ENCODE results near the gene TMEM239. TPM values are rescaled to one million over a fixed set of nuclear protein-coding genes. Genes with fewer than 3 reads are reported as not detected.
"Not testable (repeated sequence)": the region's sequence is repeated elsewhere in the genome, so short reads cannot be mapped to it uniquely, and the experiment has no call there.

The TMEM239 gene
- total RNA-seq, 1 donor from 2014 or later, result not detected

DNA sequence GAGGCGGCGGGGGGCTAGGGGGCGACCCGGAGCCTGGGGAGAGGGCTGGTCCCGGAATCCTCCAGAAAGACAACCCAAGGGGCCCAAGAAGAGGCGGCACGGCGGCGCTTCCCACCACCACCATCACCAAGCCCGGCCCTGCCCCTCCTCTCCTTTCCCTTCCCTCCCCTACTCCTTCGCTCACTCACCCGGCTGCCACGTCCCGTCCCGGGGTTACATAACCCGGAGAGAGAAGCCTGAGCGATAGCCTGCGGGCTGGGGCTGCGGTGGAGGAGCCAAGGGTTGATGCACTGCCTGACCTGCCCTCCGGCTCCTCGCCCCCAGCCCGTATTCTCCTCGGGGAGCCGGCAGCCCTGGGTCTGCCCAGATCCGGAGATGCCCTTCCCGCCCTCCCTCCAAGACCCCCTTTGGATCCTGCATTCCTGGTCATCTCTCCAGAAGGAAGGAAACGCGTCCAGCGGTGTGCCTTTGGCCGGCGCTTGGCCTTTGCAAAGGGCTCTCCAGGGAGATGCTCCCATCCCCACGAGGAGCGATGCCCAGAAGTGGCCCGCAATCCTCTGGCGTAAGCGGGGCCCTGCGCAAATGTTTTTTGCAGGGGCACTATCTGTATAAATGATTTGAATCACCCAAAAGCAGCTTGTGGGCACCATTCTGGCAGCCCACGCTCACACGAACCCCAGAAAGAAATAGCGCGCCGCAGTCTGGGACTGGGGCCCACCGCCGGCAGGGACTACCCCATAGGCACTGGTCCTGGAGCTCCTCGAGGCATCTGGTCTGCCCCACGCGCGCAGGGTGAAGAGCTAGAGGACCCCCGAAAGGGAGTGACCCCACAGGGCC lies 11.1 kb upstream of the TMEM239 start:
- H3K9me3 Mint-ChIP-seq, result no peaks in the 10 kb centered on the region
- DNase-seq (ENCODE audit: low spot score), result no peak
- H3K27ac Mint-ChIP-seq, result no peak overlapping the region
- intact Hi-C loops (cut with micrococcal nuclease), result loop anchor here (5.0 kb wide), 1 partner anchor 53 kb away; no protein-coding TSS in a partner anchor
- H3K27me3 Mint-ChIP-seq (ENCODE audit: low read depth), result peaks cover 56% of the 10 kb centered on the region
- H3K4me1 Mint-ChIP-seq (ENCODE audit: low read depth), result peaks cover 10% of the 10 kb centered on the region
- H3K4me3 Mint-ChIP-seq (ENCODE audit: low read depth), result no peak overlapping the region
- no peaks in the 10 kb centered on the region for H3K36me3 Mint-ChIP-seq (ENCODE audit: low read depth)

DNA sequence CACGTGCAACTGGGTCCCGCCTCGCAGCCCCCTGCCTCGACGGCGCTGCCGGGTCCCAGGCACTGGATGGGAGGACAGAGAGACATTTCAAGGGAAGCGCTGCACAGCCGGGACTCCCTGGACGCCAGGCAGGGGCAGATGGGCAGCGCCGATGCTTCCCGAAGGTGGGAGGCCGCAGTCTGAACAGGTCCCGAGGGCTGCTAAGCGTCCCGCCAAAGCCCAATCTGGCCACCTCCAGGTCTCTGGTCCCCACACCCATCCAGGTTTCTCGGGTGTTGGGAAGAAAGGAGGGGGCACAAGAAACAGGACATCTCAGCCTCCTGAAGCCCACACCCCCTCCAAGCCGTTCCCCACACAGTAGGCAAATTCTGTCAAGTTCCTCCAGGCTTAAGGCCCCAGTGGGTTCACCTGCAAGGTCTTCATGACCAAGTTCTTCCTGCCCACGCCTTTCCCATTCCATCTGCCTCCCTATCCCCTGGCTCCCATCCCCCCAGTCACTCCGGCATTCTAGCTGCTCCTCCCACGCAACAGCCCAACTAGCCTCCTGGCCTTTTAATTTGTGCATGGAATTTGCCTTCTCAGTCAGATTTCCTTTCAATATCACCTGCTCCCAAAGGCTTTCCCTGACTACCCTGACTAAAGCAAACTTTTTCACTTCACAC lies 10.3 kb upstream of the TMEM239 start:
- Mint-ChIP-seq H3K27ac (no peak overlapping the region), H3K4me1 (ENCODE audit: low read depth) (peaks cover 7% of the 10 kb centered on the region), H3K36me3 (ENCODE audit: low read depth) (no peaks in the 10 kb centered on the region), H3K27me3 (ENCODE audit: low read depth) (peaks cover 58% of the 10 kb centered on the region), H3K4me3 (ENCODE audit: low read depth) (no peak overlapping the region), H3K9me3 (no peaks in the 10 kb centered on the region)
- DNase-seq (ENCODE audit: low spot score), result no peak
- intact Hi-C loops (cut with micrococcal nuclease), result no loop called here

DNA sequence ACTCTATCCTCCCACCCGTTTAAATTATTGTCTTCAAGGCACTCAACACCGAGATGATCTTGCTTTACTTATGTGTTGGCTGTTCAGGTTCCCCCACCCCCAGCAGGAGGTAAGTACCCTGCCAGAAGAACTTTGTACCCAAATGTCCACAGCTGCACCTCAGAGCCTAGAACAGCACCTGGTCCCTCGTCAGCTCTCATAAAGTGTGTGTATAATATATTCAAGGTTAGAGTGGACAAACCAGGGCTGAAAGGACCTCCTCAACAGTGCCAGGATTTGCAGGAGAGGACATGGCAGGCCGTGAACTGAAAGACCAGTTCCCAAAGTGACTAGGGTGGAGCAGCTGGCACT lies 9.8 kb upstream of the TMEM239 start:
- H3K4me1 Mint-ChIP-seq (ENCODE audit: low read depth), result peaks cover 3% of the 10 kb centered on the region
- intact Hi-C loops (cut with micrococcal nuclease), result no loop called here
- no peaks in the 10 kb centered on the region for H3K9me3 Mint-ChIP-seq
- H3K4me3 Mint-ChIP-seq (ENCODE audit: low read depth), result no peak overlapping the region
- H3K27me3 Mint-ChIP-seq (ENCODE audit: low read depth), result peaks cover 58% of the 10 kb centered on the region
- no peak overlapping the region for H3K27ac Mint-ChIP-seq
- no peaks in the 10 kb centered on the region for H3K36me3 Mint-ChIP-seq (ENCODE audit: low read depth)
- no peak for DNase-seq (ENCODE audit: low spot score)

DNA sequence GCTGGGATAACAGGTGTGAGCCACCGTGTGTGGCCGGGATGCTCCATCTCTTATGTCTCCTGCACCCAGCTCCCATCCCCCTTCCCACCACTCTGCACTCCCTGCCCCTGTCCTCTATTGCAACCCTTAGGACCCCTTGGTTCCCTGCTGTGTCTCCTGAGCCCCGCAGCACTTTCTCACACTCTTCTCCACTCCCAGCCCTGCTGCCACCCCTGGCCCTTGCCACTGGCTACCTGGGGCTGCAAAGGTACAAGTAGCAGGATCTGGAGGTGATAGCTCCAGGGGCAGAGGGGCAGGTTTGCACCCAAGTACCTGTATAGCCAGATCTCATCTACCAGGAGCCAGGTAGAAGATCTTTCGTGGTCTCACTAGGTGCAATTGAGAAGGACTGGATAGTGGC lies 9.1 kb upstream of the TMEM239 start:
- H3K4me3 Mint-ChIP-seq (ENCODE audit: low read depth), result no peak overlapping the region
- intact Hi-C loops (cut with micrococcal nuclease), result no loop called here

DNA sequence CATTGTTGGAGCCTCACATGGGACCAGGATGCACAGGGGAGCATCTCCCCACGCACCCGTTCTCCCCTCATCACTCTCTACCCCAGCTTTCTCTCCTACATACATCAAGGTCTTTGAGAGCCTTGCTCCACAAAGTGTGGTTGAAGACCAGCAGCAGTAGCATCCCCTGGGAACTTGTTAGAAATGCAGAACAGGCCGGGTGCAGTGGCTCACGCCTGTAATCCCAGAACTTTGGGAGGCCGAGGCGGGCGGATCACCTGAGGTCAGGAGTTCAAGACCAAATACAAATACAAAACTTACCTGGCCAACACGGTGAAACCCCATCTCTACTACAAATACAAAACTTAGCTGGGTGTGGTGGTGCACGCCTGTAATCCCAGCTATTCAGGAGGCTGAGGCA lies 8.2 kb upstream of the TMEM239 start:
- H3K27ac Mint-ChIP-seq; H3K9me3 Mint-ChIP-seq; intact Hi-C loops (cut with micrococcal nuclease); H3K4me1 Mint-ChIP-seq (ENCODE audit: low read depth); DNase-seq (ENCODE audit: low spot score); H3K36me3 Mint-ChIP-seq (ENCODE audit: low read depth); H3K4me3 Mint-ChIP-seq (ENCODE audit: low read depth): not testable (repeated sequence)
- peaks cover 61% of the 10 kb centered on the region for H3K27me3 Mint-ChIP-seq (ENCODE audit: low read depth)

More for the DNA sequence above, 9.1 kb upstream of the TMEM239 start:
- H3K27me3 Mint-ChIP-seq (ENCODE audit: low read depth), result peaks cover 61% of the 10 kb centered on the region
- H3K36me3 Mint-ChIP-seq (ENCODE audit: low read depth), result no peaks in the 10 kb centered on the region
- no peak overlapping the region for H3K27ac Mint-ChIP-seq
- H3K9me3 Mint-ChIP-seq, result peaks cover 2% of the 10 kb centered on the region
- no peaks in the 10 kb centered on the region for H3K4me1 Mint-ChIP-seq (ENCODE audit: low read depth)
- DNase-seq (ENCODE audit: low spot score), result no peak

DNA sequence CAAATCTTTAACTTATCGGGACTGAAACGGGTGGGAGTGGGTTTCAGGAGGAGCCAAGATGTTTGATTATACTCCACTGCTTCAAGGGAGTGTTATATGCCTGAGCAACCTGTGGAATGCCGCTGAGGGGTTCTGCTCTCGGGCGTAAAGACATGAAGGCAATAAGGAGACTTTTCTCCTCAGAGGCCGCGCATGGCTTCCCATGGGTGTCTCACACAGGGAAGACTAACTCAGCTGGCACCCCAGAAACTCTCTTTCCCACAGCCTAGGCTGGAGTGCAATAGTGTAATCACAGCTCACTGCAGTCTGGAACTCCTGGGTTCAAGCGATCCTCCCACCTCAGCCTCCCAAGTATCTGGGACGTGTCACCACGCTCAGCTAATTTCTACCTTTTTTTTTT lies 6.5 kb upstream of the TMEM239 start:
- DNase-seq (ENCODE audit: low spot score), result no peak
- Mint-ChIP-seq H3K9me3 (peaks cover 13% of the 10 kb centered on the region), H3K4me1 (ENCODE audit: low read depth) (no peaks in the 10 kb centered on the region), H3K27ac (no peak overlapping the region), H3K4me3 (ENCODE audit: low read depth) (no peak overlapping the region), H3K27me3 (ENCODE audit: low read depth) (peaks cover 65% of the 10 kb centered on the region), H3K36me3 (ENCODE audit: low read depth) (no peaks in the 10 kb centered on the region)
- intact Hi-C loops (cut with micrococcal nuclease), result no loop called here

DNA sequence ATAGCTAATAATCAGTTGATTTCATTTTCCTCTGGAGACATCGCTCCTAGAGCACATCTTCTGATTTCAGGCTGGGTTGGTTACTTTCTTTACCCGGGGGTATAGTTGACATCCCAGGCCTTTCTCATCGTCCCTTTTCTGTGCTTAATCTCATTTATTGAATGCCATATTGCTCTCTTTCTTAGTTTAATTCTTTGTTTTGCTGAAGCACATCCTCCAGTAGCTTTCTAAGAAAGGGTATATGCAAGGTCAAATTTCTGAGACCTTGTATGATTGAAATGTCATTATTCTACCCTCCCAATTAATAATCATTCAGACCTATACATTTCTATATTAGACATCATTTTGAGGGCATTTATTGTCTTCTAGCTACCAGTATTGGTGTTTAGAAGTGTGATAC lies 4.0 kb upstream of the TMEM239 start:
- peaks cover 13% of the 10 kb centered on the region for H3K9me3 Mint-ChIP-seq
- H3K36me3 Mint-ChIP-seq (ENCODE audit: low read depth), result no peaks in the 10 kb centered on the region
- peaks cover 51% of the 10 kb centered on the region for H3K27me3 Mint-ChIP-seq (ENCODE audit: low read depth)
- intact Hi-C loops (cut with micrococcal nuclease), result no loop called here
- H3K4me1 Mint-ChIP-seq (ENCODE audit: low read depth), result no peaks in the 10 kb centered on the region
- no peak for DNase-seq (ENCODE audit: low spot score)
- no peak overlapping the region for H3K27ac Mint-ChIP-seq
- no peak overlapping the region for H3K4me3 Mint-ChIP-seq (ENCODE audit: low read depth)

DNA sequence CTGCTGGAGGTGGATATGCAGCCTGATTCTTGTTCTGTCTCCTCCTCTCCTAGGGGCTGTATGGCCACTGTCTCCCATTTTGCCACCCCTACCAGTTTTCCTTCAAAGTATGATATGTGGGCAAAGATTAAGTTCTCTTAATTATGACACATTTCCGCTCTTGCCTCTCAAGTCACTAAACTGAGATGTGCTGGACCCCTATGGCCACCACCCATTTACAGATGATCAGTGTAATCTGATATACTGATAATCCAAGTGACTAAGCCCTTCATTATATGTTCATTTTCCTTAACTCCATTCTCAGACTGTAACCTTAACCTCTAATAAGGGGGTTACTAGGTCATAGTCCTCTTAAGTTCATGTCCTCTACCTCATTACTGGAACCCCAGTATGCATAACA lies 2.1 kb upstream of the TMEM239 start:
- H3K27me3 Mint-ChIP-seq (ENCODE audit: low read depth), result peaks cover 57% of the 10 kb centered on the region
- peaks cover 2% of the 10 kb centered on the region for H3K4me1 Mint-ChIP-seq (ENCODE audit: low read depth)
- H3K27ac Mint-ChIP-seq, result no peak overlapping the region
- H3K36me3 Mint-ChIP-seq (ENCODE audit: low read depth), result no peaks in the 10 kb centered on the region
- intact Hi-C loops (cut with micrococcal nuclease), result no loop called here
- H3K4me3 Mint-ChIP-seq (ENCODE audit: low read depth), result no peak overlapping the region
- peaks cover 13% of the 10 kb centered on the region for H3K9me3 Mint-ChIP-seq
- DNase-seq (ENCODE audit: low spot score), result no peak

DNA sequence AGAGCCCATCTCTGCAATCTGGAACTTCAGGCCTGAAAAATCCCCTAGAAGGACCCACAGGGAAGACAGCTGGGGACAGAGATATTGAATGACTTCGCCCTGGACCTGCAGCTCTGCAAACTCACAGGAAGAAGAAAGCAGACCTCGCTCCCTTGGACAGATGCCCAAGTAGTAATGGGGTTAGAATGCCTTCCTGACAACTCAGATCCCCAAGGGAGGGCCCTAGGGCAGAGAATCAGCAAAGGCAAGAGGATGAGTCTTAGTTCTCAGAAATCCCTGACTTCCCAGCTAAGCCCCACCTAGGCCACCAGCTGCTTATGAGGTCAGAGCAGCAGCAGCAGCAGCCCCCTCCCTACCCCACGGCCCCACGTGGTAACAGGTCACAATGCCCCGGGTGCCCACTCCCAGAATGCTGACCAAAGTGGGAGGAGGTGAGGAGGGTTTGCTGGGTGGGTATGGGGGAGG lies 1.5 kb upstream of the TMEM239 start, which contains the start of gene C20orf141:
C20orf141 (plus strand) TSS at position 401 of the 465 bp plus-strand sequence. CDS start 198 bp downstream, outside the sequence.
- Mint-ChIP-seq H3K9me3 (peaks cover 13% of the 10 kb centered on the region), H3K4me3 (ENCODE audit: low read depth) (no peak within 1 kb of the TSS), H3K27me3 (ENCODE audit: low read depth) (peaks cover 58% of the 10 kb centered on the region), H3K36me3 (ENCODE audit: low read depth) (no peaks in the 10 kb centered on the region), H3K4me1 (ENCODE audit: low read depth) (peaks cover 2% of the 10 kb centered on the region), H3K27ac (no peak within 1 kb of the TSS)
- no peak for DNase-seq (ENCODE audit: low spot score)
- intact Hi-C loops (cut with micrococcal nuclease), result no loop called here

DNA sequence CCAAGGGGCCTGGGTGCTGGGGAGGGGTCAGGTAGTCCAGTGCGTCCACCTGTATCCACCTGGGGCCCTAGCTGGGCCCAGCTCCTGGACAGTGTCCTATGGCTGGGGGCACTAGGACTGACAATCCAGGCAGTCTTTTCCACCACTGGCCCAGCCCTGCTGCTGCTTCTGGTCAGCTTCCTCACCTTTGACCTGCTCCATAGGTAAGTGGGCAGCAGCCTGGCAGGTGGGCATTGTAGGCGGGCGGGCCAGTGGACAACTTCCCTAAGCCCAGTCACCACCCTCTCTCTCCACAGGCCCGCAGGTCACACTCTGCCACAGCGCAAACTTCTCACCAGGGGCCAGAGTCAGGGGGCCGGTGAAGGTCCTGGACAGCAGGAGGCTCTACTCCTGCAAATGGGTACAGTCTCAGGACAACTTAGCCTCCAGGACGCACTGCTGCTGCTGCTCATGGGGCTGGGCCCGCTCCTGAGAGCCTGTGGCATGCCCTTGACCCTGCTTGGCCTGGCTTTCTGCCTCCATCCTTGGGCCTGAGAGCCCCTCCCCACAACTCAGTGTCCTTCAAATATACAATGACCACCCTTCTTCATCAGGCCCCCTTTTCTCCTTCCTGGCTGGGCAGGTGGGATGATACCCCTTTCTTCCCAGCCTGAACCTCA lies 793 bp upstream of the TMEM239 start:
- Mint-ChIP-seq H3K27ac (no peak overlapping the region), H3K27me3 (ENCODE audit: low read depth) (peaks cover 62% of the 10 kb centered on the region), H3K9me3 (peaks cover 13% of the 10 kb centered on the region)

DNA sequence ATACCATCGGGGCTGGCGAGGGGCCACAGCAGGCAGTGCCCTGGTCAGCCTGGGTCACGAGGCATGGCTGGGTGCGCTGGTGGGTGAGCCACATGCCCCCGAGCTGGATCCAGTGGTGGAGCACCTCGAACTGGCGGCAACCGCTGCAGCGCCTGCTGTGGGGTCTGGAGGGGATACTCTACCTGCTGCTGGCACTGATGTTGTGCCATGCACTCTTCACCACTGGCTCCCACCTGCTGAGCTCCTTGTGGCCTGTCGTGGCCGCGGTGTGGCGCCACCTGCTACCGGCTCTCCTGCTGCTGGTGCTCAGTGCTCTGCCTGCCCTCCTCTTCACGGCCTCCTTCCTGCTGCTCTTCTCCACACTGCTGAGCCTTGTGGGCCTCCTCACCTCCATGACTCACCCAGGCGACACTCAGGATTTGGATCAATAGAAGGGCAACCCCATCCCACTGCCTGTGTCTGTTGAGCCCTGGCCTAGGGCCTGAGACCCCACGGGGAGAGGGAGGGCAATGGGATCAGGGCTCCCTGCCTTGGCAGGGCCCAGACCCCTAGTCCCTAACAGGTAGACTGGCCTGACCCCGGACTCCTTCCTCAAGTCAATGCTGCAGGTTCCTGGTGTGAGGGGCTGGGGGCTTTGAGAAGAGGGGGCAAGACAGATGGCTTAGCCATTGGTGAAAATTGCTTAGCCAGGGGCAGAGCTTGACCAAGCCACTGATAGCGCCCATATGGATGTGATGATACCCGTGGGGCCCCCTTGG lies 598 bp downstream of the TMEM239 start:
- Mint-ChIP-seq H3K27me3 (ENCODE audit: low read depth) (peaks cover 58% of the 10 kb centered on the region), H3K9me3 (peaks cover 13% of the 10 kb centered on the region), H3K4me3 (ENCODE audit: low read depth) (no peak overlapping the region), H3K27ac (no peak overlapping the region), H3K36me3 (ENCODE audit: low read depth) (no peaks in the 10 kb centered on the region), H3K4me1 (ENCODE audit: low read depth) (peaks cover 6% of the 10 kb centered on the region)
- intact Hi-C loops (cut with micrococcal nuclease), result no loop called here
- no peak for DNase-seq (ENCODE audit: low spot score)

More for the DNA sequence above, 793 bp upstream of the TMEM239 start:
- H3K4me3 Mint-ChIP-seq (ENCODE audit: low read depth), result no peak overlapping the region
- intact Hi-C loops (cut with micrococcal nuclease), result no loop called here
- DNase-seq (ENCODE audit: low spot score), result no peak
- H3K36me3 Mint-ChIP-seq (ENCODE audit: low read depth), result no peaks in the 10 kb centered on the region
- peaks cover 2% of the 10 kb centered on the region for H3K4me1 Mint-ChIP-seq (ENCODE audit: low read depth)

DNA sequence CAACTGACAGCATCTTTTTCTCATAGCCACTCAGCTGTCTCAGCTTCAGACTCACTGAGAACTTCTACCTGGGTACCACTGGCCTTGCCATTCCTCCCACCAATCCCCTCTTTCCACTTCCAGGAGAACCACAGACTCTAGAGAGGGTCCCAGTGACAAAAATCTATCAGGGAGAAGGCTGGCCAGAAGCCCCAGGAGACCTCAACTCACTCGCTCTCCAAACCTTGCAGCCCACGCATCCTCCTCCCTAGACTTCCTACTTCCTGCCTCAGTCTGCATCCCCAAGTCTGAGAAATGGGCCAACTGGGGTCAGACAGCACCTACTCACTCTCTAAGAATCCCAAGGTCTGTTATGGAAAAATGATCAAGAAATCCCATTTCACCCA lies 1.2 kb downstream of the TMEM239 start:
- Mint-ChIP-seq H3K27me3 (ENCODE audit: low read depth) (peaks cover 53% of the 10 kb centered on the region), H3K4me3 (ENCODE audit: low read depth) (no peak overlapping the region), H3K36me3 (ENCODE audit: low read depth) (no peaks in the 10 kb centered on the region), H3K4me1 (ENCODE audit: low read depth) (peaks cover 7% of the 10 kb centered on the region), H3K27ac (no peak overlapping the region), H3K9me3 (peaks cover 7% of the 10 kb centered on the region)
- intact Hi-C loops (cut with micrococcal nuclease), result no loop called here
- no peak for DNase-seq (ENCODE audit: low spot score)

Data from activated T-helper 2 cell treated with anti-CD3 and anti-CD28 coated beads, Interferon-gamma antibody, Interleukin-2, Interleukin-4, amounts not matched to agents 10 μg/mL and 5 μg/mL and 100 μg/mL, durations not matched to agents 14 hours and 24 hours and 36 hours (primary cell).